GM12878 (cell line): Measurements from ENCODE around the gene SH2D5. TPM values are rescaled to one million over a fixed set of nuclear protein-coding genes. Genes with fewer than 3 reads are reported as not detected.

Experiments
- ATAC-seq: fragments of 200-7000 bp; cut with Tn5 transposase; 3 replicates; pipeline ENCODE4 v1.9.1; 2020; ENCODE audit warnings: mild to moderate bottlenecking, moderate library complexity
- BruUV-seq: library from RNA; stranded (reverse); fragments of 400-500 nt; replicated peaks from 2 replicates; lab custom pipeline; 2021; lab: Mats Ljungman, UMichigan
- CTCF ChIA-PET: fragments of 300-600 bp; sonication (Branson Sonifier 250); formaldehyde crosslinking; extraction: SDS; loops from one replicate; lab custom pipeline; 2021; ENCODE audit warnings: inconsistent platforms; lab: Yijun Ruan, JAX
- POLR2A ChIA-PET: fragments of 350-600 bp; formaldehyde crosslinking; extraction: SDS; loops from one replicate; lab custom pipeline; 2021; ENCODE audit warnings: inconsistent platforms; lab: Charles Lee
- RAD21 ChIA-PET: fragments of 300-600 bp; sonication (Branson Sonifier 250); formaldehyde crosslinking; loops from one replicate; lab custom pipeline; 2023; ENCODE audit warnings: antibody characterized with exemption; ENCODE audit not compliant: unreplicated experiment; lab: Charles Lee
- SMC1A ChIA-PET: fragments of 300-600 bp; sonication (Branson Sonifier 250); formaldehyde crosslinking; loops from one replicate; lab custom pipeline; 2023; ENCODE audit not compliant: unreplicated experiment, uncharacterized antibody; lab: Charles Lee
- DNase-seq: peaks from one replicate; pipeline ENCODE4 v3.0.0-alpha.2; 2011; ENCODE audit warnings: low read depth, low spot score
- FAIRE-seq: peaks from 3 replicates; lab custom pipeline; 2011; peaks lifted over from hg19 to GRCh38; lab: Jason Lieb, UNC
- H2AFZ ChIP-seq: 2 replicates; pipeline ENCODE4 v1.6.0; 2011; ENCODE audit warnings: low read depth, low read length, control low read depth; ENCODE audit not compliant: control insufficient read depth
- H3K27ac ChIP-seq: 2 replicates; pipeline ENCODE4 v1.5.1; 2011; ENCODE audit warnings: control low read depth; ENCODE audit not compliant: control insufficient read depth, insufficient read depth
- H3K27me3 ChIP-seq, 2 experiments: replicated peaks in 1 of 2; 2 replicates each; pipeline versions ENCODE4 v1.6.0 to v1.6.1; 2011; ENCODE audit warnings: low read length in 1 of 2; ENCODE audit not compliant: control insufficient read depth in 2 of 2, insufficient read depth in 2 of 2
- H3K36me3 ChIP-seq, 2 experiments: 2 replicates each; pipeline ENCODE4 v1.5.1; 2011; ENCODE audit warnings: low read length in 1 of 2; ENCODE audit not compliant: control insufficient read depth in 2 of 2, insufficient read depth in 2 of 2
- H3K4me1 ChIP-seq: 2 replicates; pipeline ENCODE4 v1.6.1; 2011; ENCODE audit warnings: mild to moderate bottlenecking, low read length, moderate library complexity, mixed read lengths; ENCODE audit not compliant: control insufficient read depth, insufficient read depth
- H3K4me2 ChIP-seq: 2 replicates; pipeline ENCODE4 v1.6.0; 2011; ENCODE audit warnings: control low read depth; ENCODE audit not compliant: control insufficient read depth, insufficient read depth
- H3K4me3 ChIP-seq: fragments of 200-600 bp; sonication (generic); 2 replicates; pipeline ENCODE4 v1.5.1; 2016
- H3K79me2 ChIP-seq: 2 replicates; pipeline ENCODE4 v1.6.0; 2011; ENCODE audit warnings: low read length; ENCODE audit not compliant: control insufficient read depth, insufficient read depth
- H3K9ac ChIP-seq: 2 replicates; pipeline ENCODE4 v1.8.0; 2011; ENCODE audit warnings: low read length, control low read depth, mixed read lengths; ENCODE audit not compliant: control insufficient read depth, insufficient read depth
- H3K9me3 ChIP-seq: replicated peaks from 3 replicates; pipeline ENCODE4 v1.5.1; 2011; ENCODE audit warnings: mild to moderate bottlenecking, low read length; ENCODE audit not compliant: control insufficient read depth, insufficient read depth
- H4K20me1 ChIP-seq: 2 replicates; pipeline ENCODE4 v1.6.0; 2011; ENCODE audit not compliant: control insufficient read depth, insufficient read depth
- ATF2 ChIP-seq: IDR thresholded peaks from 2 replicates; pipeline ENCODE4 v1.6.1; 2012; ENCODE audit warnings: low read length, inconsistent platforms
- DPF2 ChIP-seq: fragments of 450-650 bp; IDR thresholded peaks from 2 replicates; pipeline ENCODE4 v1.6.1; 2017; ENCODE audit warnings: mild to moderate bottlenecking
- HDGF ChIP-seq: fragments of 450-650 bp; IDR thresholded peaks from 2 replicates; pipeline ENCODE4 v1.6.1; 2016; ENCODE audit warnings: antibody characterized with exemption
- PML ChIP-seq: IDR thresholded peaks from 2 replicates; pipeline ENCODE4 v1.6.1; 2012; ENCODE audit warnings: low read length, inconsistent platforms
- RCOR1 ChIP-seq: conservative IDR thresholded peaks from 2 replicates; pipeline ENCODE4 v1.6.1; 2012; ENCODE audit warnings: low read depth, low read length, improper control_type of control experiment
- SMAD5 ChIP-seq: IDR thresholded peaks from 2 replicates; pipeline ENCODE4 v1.6.1; 2016; ENCODE audit warnings: antibody characterized with exemption, low read depth
- USF2 ChIP-seq: IDR thresholded peaks from 2 replicates; pipeline ENCODE4 v1.6.1; 2011; ENCODE audit warnings: low read depth, low read length, improper control_type of control experiment, borderline replicate concordance
- WRNIP1 ChIP-seq: IDR thresholded peaks from 2 replicates; pipeline ENCODE4 v1.6.1; 2011; ENCODE audit warnings: low read depth, low read length, improper control_type of control experiment, borderline replicate concordance
- ZBED1 ChIP-seq: IDR thresholded peaks from 2 replicates; pipeline ENCODE4 v1.6.1; 2016; ENCODE audit warnings: borderline replicate concordance
- ZNF207 ChIP-seq: fragments of 450-650 bp; IDR thresholded peaks from 2 replicates; pipeline ENCODE4 v1.6.1; 2014; ENCODE audit warnings: antibody characterized with exemption, mild to moderate bottlenecking, borderline replicate concordance
- WGBS: methylation state at CpG from one replicate; pipeline ENCODE4 v1.1.6; 2016; ENCODE audit warnings: low lambda C conversion rate; ENCODE audit not compliant: insufficient replicate concordance, insufficient coverage; ENCODE audit errors: missing lambda C conversion rate; 5-methylcytosine and 5-hydroxymethylcytosine counted together
- in situ Hi-C: fragments of 300-500 bp; cut with MboI; formaldehyde crosslinking; loops from 9 replicates; pipeline ENCODE4 v1.14.3; 2018; ENCODE audit warnings: mixed read lengths
- intact Hi-C: fragments of 100-400 bp; cut with micrococcal nuclease; formaldehyde crosslinking; loops from one replicate; pipeline ENCODE4 v1.14.2; 2022; ENCODE audit not compliant: unreplicated experiment
- polyA plus RNA-seq, 11 experiments: library from polyadenylated mRNA; depleted of rRNA in 4 of 11; unstranded in 6 of 11; stranded (reverse) in 5 of 11; fragments of >200 nt; fragmentation: Nextera tagmentation in 4 of 11; fragmentation: Illumina TruSeq in 1 of 11; extraction: Ambion mirVana in 4 of 11; extraction: Trizol in 1 of 11; gene quantifications; 1 replicate in 1 of 11; 2 replicates in 10 of 11; pipeline versions ENCODE4 v1.2.1 to v1.2.3, GENCODE V29; 2011 to 2016; ENCODE audit warnings: inconsistent platforms in 2 of 11, missing spikeins in 2 of 11, low read depth in 1 of 11
- total RNA-seq, 4 experiments: library from RNA; depleted of rRNA in 3 of 4; stranded (reverse); fragments of >200 nt in 3 of 4; fragmentation: Illumina TruSeq in 1 of 4; extraction: Trizol in 1 of 4; gene quantifications; 2 replicates each; pipeline versions ENCODE4 v1.2.1 to v1.2.3, GENCODE V29; 2013 to 2021

Gene SH2D5
- total and polyA plus RNA-seq, 10 of the 15 experiments (the other 5 are each of a cell fraction or from before 2014, with no cell fraction given) = 0.03 to 0.62 (median 0.20) TPM; not detected in 3

GRCh38 chr1:20701847-20702246 lies 30.7 kb downstream of the SH2D5 start:
- H3K36me3 ChIP-seq = no peaks in the 10 kb centered on the region
- intact Hi-C loops (no loop called here), in situ Hi-C loops (no loop called here)
- no peak overlapping the region for H3K4me3 ChIP-seq
- H3K9ac ChIP-seq = no peak overlapping the region
- H2AFZ ChIP-seq = no peak overlapping the region
- H3K4me2 ChIP-seq = no peak overlapping the region
- H3K9me3 ChIP-seq = no peaks in the 10 kb centered on the region
- ChIA-PET POLR2A (no interaction called here), RAD21 (no interaction called here), CTCF (interaction anchor here (1.7 kb wide), 1 partner anchor 493 kb away, joined by 8 read pairs; no protein-coding TSS in a partner anchor), SMC1A (interaction anchor here (0.7 kb wide), 1 partner anchor 493 kb away, joined by 3 read pairs; no protein-coding TSS in a partner anchor)
- H3K79me2 ChIP-seq = no peaks in the 10 kb centered on the region
- BruUV-seq = no TSS peak
- FAIRE-seq = no peak
- no peak for DNase-seq
- no peak overlapping the region for H3K27ac ChIP-seq
- TF ChIP-seq ATF2 (no peak), RCOR1 (no peak), ZBED1 (no peak), PML (no peak), SMAD5 (no peak), ZNF207 (no peak), USF2 (no peak), DPF2 (no peak), HDGF (no peak), WRNIP1 (no peak)
- H4K20me1 ChIP-seq = no peaks in the 10 kb centered on the region
- 38% methylated on average over 5 of the region's 5 CpGs for WGBS
- no peak for ATAC-seq
- H3K4me1 ChIP-seq = peaks cover 2% of the 10 kb centered on the region
- H3K27me3 ChIP-seq = no peaks in the 10 kb centered on the region
